H9 (cell line): ENCODE data around the gene ZNF232. TPM values are rescaled to one million over a fixed set of nuclear protein-coding genes. Genes with fewer than 3 reads are reported as not detected.

Experiments
- DNase-seq: peaks from one replicate; pipeline ENCODE4 v3.0.0-alpha.2; 2017
- H2AFZ ChIP-seq: one replicate; pipeline ENCODE4 v1.6.1; 2013; ENCODE audit warnings: mild to moderate bottlenecking, low read length, control low read depth, moderate library complexity
- H2AK5ac ChIP-seq: 2 replicates; pipeline ENCODE4 v1.6.1; 2013; ENCODE audit warnings: low read length, control low read depth, mixed read lengths; ENCODE audit not compliant: insufficient read length
- H2BK120ac ChIP-seq: one replicate; pipeline ENCODE4 v1.6.1; 2013; ENCODE audit warnings: low read depth, mild to moderate bottlenecking, low read length, control low read depth, inconsistent platforms; ENCODE audit not compliant: poor library complexity, severe bottlenecking
- H2BK12ac ChIP-seq: 2 replicates; pipeline ENCODE4 v1.6.1; 2013; ENCODE audit warnings: low read length, control low read depth, mixed read lengths, low read depth; ENCODE audit not compliant: insufficient read length
- H2BK15ac ChIP-seq: 2 replicates; pipeline ENCODE4 v1.6.1; 2013; ENCODE audit warnings: low read depth, low read length, control low read depth
- H2BK20ac ChIP-seq: one replicate; pipeline ENCODE4 v1.6.1; 2013; ENCODE audit warnings: low read depth, mild to moderate bottlenecking, low read length, control low read depth, inconsistent platforms; ENCODE audit not compliant: poor library complexity, severe bottlenecking
- H2BK5ac ChIP-seq: 2 replicates; pipeline ENCODE4 v1.6.1; 2013; ENCODE audit warnings: low read length, control low read depth, mixed read lengths; ENCODE audit not compliant: insufficient read length
- H3K14ac ChIP-seq: 2 replicates; pipeline ENCODE4 v1.6.1; 2013; ENCODE audit warnings: low read length, control low read depth; ENCODE audit not compliant: insufficient read depth
- H3K18ac ChIP-seq: 2 replicates; pipeline ENCODE4 v1.6.1; 2013; ENCODE audit warnings: low read depth, mild to moderate bottlenecking, mixed read lengths, low read length, control low read depth; ENCODE audit not compliant: insufficient read length
- H3K23ac ChIP-seq: 2 replicates; pipeline ENCODE4 v1.6.1; 2013; ENCODE audit warnings: low read length, control low read depth, mixed read lengths, low read depth; ENCODE audit not compliant: insufficient read length
- H3K23me2 ChIP-seq: 2 replicates; pipeline ENCODE4 v1.6.1; 2013; ENCODE audit warnings: low read depth, mild to moderate bottlenecking, mixed read lengths, low read length, control low read depth; ENCODE audit not compliant: insufficient read length, poor library complexity, severe bottlenecking
- H3K27ac ChIP-seq: 2 replicates; pipeline ENCODE4 v1.5.1; 2013; ENCODE audit warnings: low read length, control low read depth, mixed read lengths, low read depth; ENCODE audit not compliant: insufficient read length
- H3K27me3 ChIP-seq: 2 replicates; pipeline ENCODE4 v1.6.1; 2013; ENCODE audit warnings: low read length, control low read depth, inconsistent platforms; ENCODE audit not compliant: insufficient read depth
- H3K4ac ChIP-seq: 2 replicates; pipeline ENCODE4 v1.6.1; 2013; ENCODE audit warnings: low read depth, mild to moderate bottlenecking, control low read depth, inconsistent platforms, low read length, moderate library complexity
- H3K4me1 ChIP-seq: 2 replicates; pipeline ENCODE4 v1.6.1; 2013; ENCODE audit warnings: low read length, control low read depth, inconsistent platforms; ENCODE audit not compliant: insufficient read depth
- H3K4me2 ChIP-seq: 2 replicates; pipeline ENCODE4 v1.6.1; 2013; ENCODE audit warnings: low read length, control low read depth, mixed read lengths; ENCODE audit not compliant: insufficient read length, insufficient read depth
- H3K56ac ChIP-seq: 2 replicates; pipeline ENCODE4 v1.6.1; 2013; ENCODE audit warnings: low read depth, mild to moderate bottlenecking, mixed read lengths, low read length, control low read depth; ENCODE audit not compliant: insufficient read length
- H3K79me1 ChIP-seq: 2 replicates; pipeline ENCODE4 v1.6.1; 2013; ENCODE audit warnings: low read depth, mild to moderate bottlenecking, moderate library complexity, low read length, control low read depth, inconsistent platforms; ENCODE audit not compliant: insufficient read depth, poor library complexity, severe bottlenecking
- H3K79me2 ChIP-seq: 2 replicates; pipeline ENCODE4 v1.6.1; 2013; ENCODE audit warnings: low read length, control low read depth, inconsistent platforms; ENCODE audit not compliant: insufficient read depth
- H3K9ac ChIP-seq: 2 replicates; pipeline ENCODE4 v1.6.1; 2013; ENCODE audit warnings: low read length, control low read depth, mixed read lengths; ENCODE audit not compliant: insufficient read length; ENCODE audit errors: extremely low read depth
- H3K9me3 ChIP-seq: one replicate; pipeline ENCODE4 v1.6.1; 2013; ENCODE audit warnings: low read depth, low read length, inconsistent platforms; ENCODE audit not compliant: control insufficient read depth
- H3T11ph ChIP-seq: one replicate; pipeline ENCODE4 v1.6.1; 2013; ENCODE audit warnings: mild to moderate bottlenecking, low read length, control low read depth, inconsistent platforms
- H4K20me1 ChIP-seq: one replicate; pipeline ENCODE4 v1.6.1; 2013; ENCODE audit not compliant: control insufficient read depth, insufficient read length, insufficient read depth
- H4K5ac ChIP-seq: 2 replicates; pipeline ENCODE4 v1.6.1; 2013; ENCODE audit warnings: low read depth, mild to moderate bottlenecking, mixed read lengths, low read length, control low read depth; ENCODE audit not compliant: insufficient read length
- H4K8ac ChIP-seq: replicated peaks from 2 replicates; pipeline ENCODE4 v1.6.1; 2013; ENCODE audit warnings: low read length, control low read depth, mixed read lengths, low read depth; ENCODE audit not compliant: insufficient read length
- H4K91ac ChIP-seq: 2 replicates; pipeline ENCODE4 v1.6.1; 2013; ENCODE audit warnings: low read depth, mild to moderate bottlenecking, moderate library complexity, mixed read lengths, low read length, control low read depth; ENCODE audit not compliant: insufficient read length
- H3K27ac Mint-ChIP-seq, 3 experiments: 2 replicates in 2 of 3; 3 replicates in 1 of 3; pipeline ENCODE4 v1.8.0; 2020 to 2021; ENCODE audit warnings: mixed read lengths in 3 of 3, mild to moderate bottlenecking in 1 of 3, moderate library complexity in 1 of 3
- H3K27me3 Mint-ChIP-seq: 2 replicates; pipeline ENCODE4 v1.8.0; 2021; ENCODE audit warnings: low read depth, mild to moderate bottlenecking, moderate library complexity, mixed read lengths
- H3K36me3 Mint-ChIP-seq, 3 experiments: 2 replicates in 2 of 3; 3 replicates in 1 of 3; pipeline ENCODE4 v1.8.0; 2020 to 2021; ENCODE audit warnings: low read depth in 3 of 3, mixed read lengths in 3 of 3; ENCODE audit not compliant: insufficient read depth in 1 of 3
- H3K4me1 Mint-ChIP-seq, 2 experiments: 2 replicates each; pipeline ENCODE4 v1.8.0; 2020; ENCODE audit warnings: mixed read lengths in 2 of 2
- H3K4me3 Mint-ChIP-seq, 2 experiments: 2 replicates in 1 of 2; 3 replicates in 1 of 2; pipeline ENCODE4 v1.8.0; 2020 to 2021; ENCODE audit warnings: mild to moderate bottlenecking in 2 of 2, mixed read lengths in 2 of 2, moderate library complexity in 1 of 2
- H3K9me3 Mint-ChIP-seq, 2 experiments: 2 replicates in 1 of 2; 3 replicates in 1 of 2; pipeline ENCODE4 v1.8.0; 2020; ENCODE audit warnings: mild to moderate bottlenecking in 2 of 2, mixed read lengths in 2 of 2, moderate library complexity in 1 of 2
- WGBS: extraction: QIAGEN DNeasy Blood & Tissue Kit; methylation state at CpG from one replicate; pipeline ENCODE4 v1.1.7; 2013; ENCODE audit warnings: missing lambda C conversion rate, low lambda C conversion rate, mixed read lengths; ENCODE audit not compliant: insufficient read length; ENCODE audit errors: extremely low coverage; 5-methylcytosine and 5-hydroxymethylcytosine counted together
- total RNA-seq: library from RNA; stranded (reverse); gene quantifications from 2 replicates; pipeline ENCODE4 v1.2.1, GENCODE V29; 2021
- TF ChIP-seq, protein P1 (sequence below): fragments of 200-600 bp; sonication (generic); conservative IDR thresholded peaks from 3 replicates; pipeline ENCODE4 v1.8.0; 2021; ENCODE audit warnings: antibody characterized with exemption, mild to moderate bottlenecking

The ZNF232 gene
- total RNA-seq, 1 experiment from 2014 or later: 46.4 TPM

DNA sequence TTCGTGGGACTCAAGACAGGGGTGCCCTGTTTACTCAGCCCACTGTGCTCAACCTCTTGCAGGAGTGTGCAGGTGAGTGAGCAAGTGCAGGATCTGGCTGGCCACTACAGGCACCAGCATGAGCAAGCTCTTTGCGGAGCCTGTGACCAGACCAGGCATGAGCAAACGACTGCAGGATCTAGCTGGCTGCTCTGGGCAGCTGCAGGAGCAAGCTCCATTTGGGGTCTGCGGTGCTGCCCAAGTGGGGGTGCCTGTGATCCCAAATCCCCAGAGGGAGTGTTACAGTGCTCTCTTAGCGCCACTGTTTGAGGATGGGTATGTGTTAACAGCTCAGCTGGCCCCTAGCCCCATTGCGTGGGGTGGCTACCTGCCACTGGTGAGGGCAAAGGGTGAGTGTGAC lies 6.5 kb upstream of the ZNF232 start:
- Histone ChIP-seq H4K91ac (no peak overlapping the region), H3K4ac (no peak overlapping the region), H4K5ac (no peak overlapping the region), H3K23ac (no peak overlapping the region), H4K20me1 (no peaks in the 10 kb centered on the region), H2BK12ac (no peak overlapping the region), H3T11ph (no peak overlapping the region), H3K18ac (no peak overlapping the region), H3K4me1 (no peaks in the 10 kb centered on the region), H3K79me2 (no peaks in the 10 kb centered on the region), H2AFZ (no peak overlapping the region), H3K56ac (no peak overlapping the region), H4K8ac (no peak overlapping the region), H2BK120ac (no peak overlapping the region), H3K4me2 (no peak overlapping the region), H3K27me3 (no peaks in the 10 kb centered on the region; the same call in 1 of the 2 replicates), H2BK15ac (no peak overlapping the region), H3K14ac (no peak overlapping the region), H3K23me2 (peaks cover 9% of the 10 kb centered on the region), H2BK5ac (no peak overlapping the region), H2BK20ac (no peak overlapping the region), H3K27ac (no peak overlapping the region), H3K9ac (no peak overlapping the region), H2AK5ac (no peak overlapping the region), H3K79me1 (no peaks in the 10 kb centered on the region), H3K9me3 (no peaks in the 10 kb centered on the region)
- no peak for DNase-seq
- Mint-ChIP-seq H3K27me3 (peaks cover 40% of the 10 kb centered on the region), H3K36me3 (peaks cover 5 to 18% (median 9%) of the 10 kb centered on the region in 3 experiments; a peak in 5 of 7 replicates), H3K9me3 (peaks cover 6 to 10% of the 10 kb centered on the region in 2 experiments; a peak in 4 of 5 replicates), H3K27ac (no peak overlapping the region; a peak in 1 of 7 replicates), H3K4me1 (peaks cover 6% of the 10 kb centered on the region in 2 experiments; a peak in 3 of 4 replicates), H3K4me3 (no peak overlapping the region)
- WGBS: no CpG with 5 or more reads among the region's 6 CpGs
- TF ChIP-seq, protein P1, sequence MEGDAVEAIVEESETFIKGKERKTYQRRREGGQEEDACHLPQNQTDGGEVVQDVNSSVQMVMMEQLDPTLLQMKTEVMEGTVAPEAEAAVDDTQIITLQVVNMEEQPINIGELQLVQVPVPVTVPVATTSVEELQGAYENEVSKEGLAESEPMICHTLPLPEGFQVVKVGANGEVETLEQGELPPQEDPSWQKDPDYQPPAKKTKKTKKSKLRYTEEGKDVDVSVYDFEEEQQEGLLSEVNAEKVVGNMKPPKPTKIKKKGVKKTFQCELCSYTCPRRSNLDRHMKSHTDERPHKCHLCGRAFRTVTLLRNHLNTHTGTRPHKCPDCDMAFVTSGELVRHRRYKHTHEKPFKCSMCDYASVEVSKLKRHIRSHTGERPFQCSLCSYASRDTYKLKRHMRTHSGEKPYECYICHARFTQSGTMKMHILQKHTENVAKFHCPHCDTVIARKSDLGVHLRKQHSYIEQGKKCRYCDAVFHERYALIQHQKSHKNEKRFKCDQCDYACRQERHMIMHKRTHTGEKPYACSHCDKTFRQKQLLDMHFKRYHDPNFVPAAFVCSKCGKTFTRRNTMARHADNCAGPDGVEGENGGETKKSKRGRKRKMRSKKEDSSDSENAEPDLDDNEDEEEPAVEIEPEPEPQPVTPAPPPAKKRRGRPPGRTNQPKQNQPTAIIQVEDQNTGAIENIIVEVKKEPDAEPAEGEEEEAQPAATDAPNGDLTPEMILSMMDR: no peak
